ENCODE measurements around the gene PLVAP. TPM values are rescaled to one million over a fixed set of nuclear protein-coding genes. Genes with fewer than 3 reads are reported as not detected.
A peak's percentile ranks its signal among the peaks of the same experiment; 100 is the strongest.

Gene PLVAP
- total RNA-seq, 1 donor from 2014 or later: 0.94 TPM

DNA sequence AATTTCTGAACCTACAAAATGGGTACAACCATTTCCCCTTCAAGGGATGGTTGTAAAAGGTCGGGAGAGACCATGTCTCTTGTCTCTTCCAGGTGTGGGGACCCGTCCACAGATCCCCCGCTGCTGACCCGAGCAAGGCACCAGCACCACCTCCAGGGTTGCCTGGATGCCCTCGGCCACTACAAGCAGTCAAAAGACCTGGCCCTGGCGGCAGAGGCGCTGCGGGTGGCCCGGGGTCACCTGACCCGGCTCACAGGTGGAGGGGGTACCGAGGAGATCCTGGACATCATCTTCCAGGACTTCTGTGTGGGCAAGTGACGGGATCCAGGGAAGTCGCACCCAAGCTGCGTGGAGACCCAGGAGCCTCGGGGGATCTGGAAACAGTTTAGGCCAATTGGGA lies 35.8 kb downstream of the PLVAP start:
- H3K9me3 Mint-ChIP-seq: no peaks in the 10 kb centered on the region
- peaks cover 8% of the 10 kb centered on the region for H3K4me1 Mint-ChIP-seq
- H3K4me3 Mint-ChIP-seq: no peak overlapping the region
- no peaks in the 10 kb centered on the region for H3K27me3 Mint-ChIP-seq (ENCODE audit: low read depth)
- TF ChIP-seq, protein P1, sequence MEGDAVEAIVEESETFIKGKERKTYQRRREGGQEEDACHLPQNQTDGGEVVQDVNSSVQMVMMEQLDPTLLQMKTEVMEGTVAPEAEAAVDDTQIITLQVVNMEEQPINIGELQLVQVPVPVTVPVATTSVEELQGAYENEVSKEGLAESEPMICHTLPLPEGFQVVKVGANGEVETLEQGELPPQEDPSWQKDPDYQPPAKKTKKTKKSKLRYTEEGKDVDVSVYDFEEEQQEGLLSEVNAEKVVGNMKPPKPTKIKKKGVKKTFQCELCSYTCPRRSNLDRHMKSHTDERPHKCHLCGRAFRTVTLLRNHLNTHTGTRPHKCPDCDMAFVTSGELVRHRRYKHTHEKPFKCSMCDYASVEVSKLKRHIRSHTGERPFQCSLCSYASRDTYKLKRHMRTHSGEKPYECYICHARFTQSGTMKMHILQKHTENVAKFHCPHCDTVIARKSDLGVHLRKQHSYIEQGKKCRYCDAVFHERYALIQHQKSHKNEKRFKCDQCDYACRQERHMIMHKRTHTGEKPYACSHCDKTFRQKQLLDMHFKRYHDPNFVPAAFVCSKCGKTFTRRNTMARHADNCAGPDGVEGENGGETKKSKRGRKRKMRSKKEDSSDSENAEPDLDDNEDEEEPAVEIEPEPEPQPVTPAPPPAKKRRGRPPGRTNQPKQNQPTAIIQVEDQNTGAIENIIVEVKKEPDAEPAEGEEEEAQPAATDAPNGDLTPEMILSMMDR (IDR thresholded peaks at IDR 0.05; ENCODE audit: unreplicated experiment): no peak
- H3K36me3 Mint-ChIP-seq: no peaks in the 10 kb centered on the region
- DNase-seq (ENCODE audit: low spot score in 2 of 2, unreplicated experiment in 2 of 2): no peak
- H3K27ac Mint-ChIP-seq: no peak overlapping the region

DNA sequence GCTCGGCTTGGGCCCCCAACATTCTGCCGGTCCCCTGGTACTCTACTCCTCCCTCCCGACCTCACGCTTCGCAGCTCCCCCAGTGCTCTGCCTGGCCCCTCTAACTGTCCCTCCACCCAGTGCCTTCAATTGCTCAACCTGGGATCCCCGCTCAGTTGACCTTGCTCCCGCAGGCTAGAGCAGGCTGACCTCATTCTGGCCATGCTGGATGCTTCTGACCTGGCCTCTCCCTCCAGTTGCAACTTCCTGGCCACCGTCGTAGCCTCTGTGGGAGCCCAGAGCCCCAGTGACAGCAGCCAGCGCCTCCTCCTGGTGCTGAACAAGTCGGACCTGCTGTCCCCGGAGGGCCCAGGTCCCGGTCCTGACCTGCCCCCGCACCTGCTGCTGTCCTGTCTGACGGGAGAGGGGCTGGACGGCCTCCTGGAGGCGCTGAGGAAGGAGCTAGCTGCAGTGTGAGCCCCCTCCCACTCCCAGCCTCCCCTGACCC lies 36.2 kb downstream of the PLVAP start:
- Mint-ChIP-seq H3K27ac (no peak overlapping the region), H3K36me3 (no peaks in the 10 kb centered on the region), H3K4me3 (no peak overlapping the region), H3K27me3 (ENCODE audit: low read depth) (no peaks in the 10 kb centered on the region), H3K4me1 (peaks cover 10% of the 10 kb centered on the region), H3K9me3 (no peaks in the 10 kb centered on the region)
- TF ChIP-seq, protein P1 (IDR thresholded peaks at IDR 0.05; ENCODE audit: unreplicated experiment): no peak
- DNase-seq (ENCODE audit: low spot score in 2 of 2, unreplicated experiment in 2 of 2): no peak

DNA sequence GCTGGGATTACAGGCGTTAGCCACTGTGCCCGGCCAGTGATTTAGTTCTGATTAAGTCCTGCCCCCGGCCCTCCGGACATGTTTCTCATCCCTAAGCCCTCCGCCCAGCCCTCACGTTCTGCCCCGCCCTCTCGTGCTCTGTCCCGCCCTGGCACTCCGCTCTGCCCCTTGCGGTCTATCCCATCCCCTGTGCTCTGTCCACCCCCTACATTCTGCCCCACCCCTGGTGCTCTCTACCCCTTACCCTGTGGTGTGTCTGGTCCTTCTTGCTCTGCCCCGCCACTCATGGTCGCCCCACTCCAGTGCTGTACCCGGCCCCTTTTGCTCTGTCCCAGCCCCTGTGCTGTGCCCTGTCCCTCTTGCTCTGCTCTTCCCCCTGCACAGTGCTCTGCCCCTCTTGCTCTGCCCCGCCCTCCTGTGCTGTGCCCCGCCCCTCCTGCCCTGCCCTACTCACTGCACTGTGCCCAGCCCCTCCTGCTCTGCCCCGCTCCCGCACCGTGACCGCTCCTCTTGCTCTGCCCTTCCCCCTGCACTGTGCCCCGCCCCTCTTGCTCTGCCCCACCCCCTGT lies 36.8 kb downstream of the PLVAP start:
- Mint-ChIP-seq H3K4me3 (no peak overlapping the region), H3K36me3 (no peaks in the 10 kb centered on the region), H3K27ac (no peak overlapping the region), H3K9me3 (no peaks in the 10 kb centered on the region), H3K27me3 (ENCODE audit: low read depth) (no peaks in the 10 kb centered on the region), H3K4me1 (peaks cover 10% of the 10 kb centered on the region)
- no peak for DNase-seq (ENCODE audit: low spot score in 2 of 2, unreplicated experiment in 2 of 2)
- TF ChIP-seq, protein P1 (IDR thresholded peaks at IDR 0.05; ENCODE audit: unreplicated experiment): no peak

DNA sequence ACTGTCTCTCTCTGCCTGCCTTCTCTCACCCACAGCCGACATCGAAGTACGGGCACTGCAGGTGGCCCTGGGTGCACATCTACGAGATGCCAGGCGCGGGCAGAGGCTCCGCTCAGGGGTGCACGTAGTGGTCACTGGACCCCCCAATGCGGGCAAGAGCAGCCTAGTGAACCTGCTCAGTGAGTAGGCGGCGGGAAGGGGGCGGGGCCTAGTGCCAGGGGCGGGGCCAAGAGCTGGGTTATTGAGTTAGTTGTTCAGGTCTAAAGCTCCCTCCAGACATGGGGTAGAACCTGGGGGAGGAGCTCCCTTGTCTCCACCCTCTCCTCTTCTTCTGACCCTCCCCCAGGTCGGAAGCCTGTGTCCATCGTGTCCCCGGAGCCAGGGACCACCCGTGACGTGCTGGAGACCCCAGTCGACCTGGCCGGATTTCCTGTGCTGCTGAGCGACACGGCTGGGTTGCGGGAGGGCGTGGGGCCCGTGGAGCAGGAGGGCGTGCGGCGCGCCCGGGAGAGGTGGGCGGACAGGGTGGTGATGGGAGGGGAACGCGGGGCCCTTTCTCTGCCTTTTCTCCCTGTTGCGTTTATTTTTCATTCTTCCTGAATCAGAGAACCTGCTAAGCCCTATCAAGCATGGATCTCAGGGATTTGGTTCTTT lies 37.9 kb downstream of the PLVAP start:
- no peak for DNase-seq (ENCODE audit: low spot score in 2 of 2, unreplicated experiment in 2 of 2)
- Mint-ChIP-seq H3K27ac (no peak overlapping the region), H3K4me1 (peaks cover 16% of the 10 kb centered on the region), H3K27me3 (ENCODE audit: low read depth) (no peaks in the 10 kb centered on the region), H3K4me3 (peak overlapping the region; percentile 98), H3K9me3 (no peaks in the 10 kb centered on the region), H3K36me3 (no peaks in the 10 kb centered on the region)
- TF ChIP-seq, protein P1 (IDR thresholded peaks at IDR 0.05; ENCODE audit: unreplicated experiment): no peak

DNA sequence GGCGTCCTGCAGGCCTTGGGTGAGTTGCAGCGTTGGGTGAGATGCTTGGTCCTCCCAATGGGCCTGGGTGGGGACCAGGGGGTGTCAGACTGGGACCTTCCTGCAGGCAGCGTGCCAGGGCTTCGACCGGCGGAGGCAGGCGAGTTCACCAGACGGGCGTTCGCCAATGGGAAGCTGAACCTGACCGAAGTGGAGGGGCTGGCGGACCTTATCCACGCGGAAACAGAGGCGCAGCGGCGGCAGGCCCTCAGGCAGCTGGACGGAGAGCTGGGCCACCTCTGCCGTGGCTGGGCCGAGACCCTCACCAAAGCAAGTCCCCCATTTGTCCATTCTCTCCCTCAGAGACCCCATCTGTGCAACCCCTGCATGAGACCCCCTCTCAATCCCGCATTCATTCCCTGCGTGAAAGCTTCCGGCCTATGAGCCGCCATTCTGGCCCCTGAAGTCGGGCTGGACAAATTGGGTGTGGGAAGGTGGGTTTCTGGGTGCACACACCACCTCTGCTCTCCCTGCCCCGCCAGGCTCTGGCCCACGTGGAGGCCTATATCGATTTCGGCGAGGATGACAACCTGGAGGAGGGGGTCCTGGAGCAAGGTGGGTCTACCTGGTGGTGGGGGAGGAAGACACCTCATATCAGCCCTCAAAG lies 38.6 kb downstream of the PLVAP start:
- Mint-ChIP-seq H3K4me3 (peak overlapping the region; percentile 98), H3K4me1 (peaks cover 19% of the 10 kb centered on the region), H3K36me3 (no peaks in the 10 kb centered on the region), H3K27me3 (ENCODE audit: low read depth) (no peaks in the 10 kb centered on the region), H3K9me3 (no peaks in the 10 kb centered on the region), H3K27ac (no peak overlapping the region)
- DNase-seq (ENCODE audit: low spot score in 2 of 2, unreplicated experiment in 2 of 2): no peak
- TF ChIP-seq, protein P1 (IDR thresholded peaks at IDR 0.05; ENCODE audit: unreplicated experiment): no peak
